K562 (cell line): Measurements from ENCODE around the gene MAP2K4. TPM values are rescaled to one million over a fixed set of nuclear protein-coding genes. Genes with fewer than 3 reads are reported as not detected.
A peak's percentile ranks its signal among the peaks of the same experiment; 100 is the strongest.

Experiments
- C11orf30 ChIP-seq: fragments of 450-650 bp; IDR thresholded peaks from 2 replicates; pipeline ENCODE4 v1.6.1; 2016; ENCODE audit warnings: low read depth, mild to moderate bottlenecking
- CBFA2T3 ChIP-seq: fragments of 450-650 bp; IDR thresholded peaks from 2 replicates; pipeline ENCODE4 v1.6.1; 2017
- DLX4 ChIP-seq: fragments of 250-450 bp; sonication (Bioruptor Pico); IDR thresholded peaks from 2 replicates; pipeline ENCODE4 v1.6.1; 2021; ENCODE audit warnings: mild to moderate bottlenecking
- ELF4 ChIP-seq: fragments of 450-650 bp; formaldehyde crosslinking; IDR thresholded peaks from 2 replicates; pipeline ENCODE4 v1.4.0; 2022; ENCODE audit warnings: missing genetic modification characterization
- FOXA1 ChIP-seq: fragments of 450-650 bp; IDR thresholded peaks from 2 replicates; pipeline ENCODE4 v1.6.1; 2016; ENCODE audit warnings: mild to moderate bottlenecking, borderline replicate concordance
- HDAC1 ChIP-seq, 2 experiments: fragments of 450-650 bp; IDR thresholded peaks; 2 replicates each; pipeline ENCODE4 v1.6.1; 2016 to 2017; ENCODE audit warnings: inconsistent platforms in 1 of 2, mild to moderate bottlenecking in 1 of 2, moderate library complexity in 1 of 2
- HNRNPK ChIP-seq: fragments of 200-400 bp; formaldehyde crosslinking; IDR thresholded peaks from one replicate; pipeline ENCODE4 v1.6.1; 2018; ENCODE audit warnings: mild to moderate bottlenecking, low read depth, low read length; ENCODE audit not compliant: poor library complexity, severe bottlenecking
- ILF3 ChIP-seq: fragments of 450-650 bp; IDR thresholded peaks from 2 replicates; pipeline ENCODE4 v1.6.1; 2018; ENCODE audit warnings: antibody characterized with exemption, mild to moderate bottlenecking, moderate library complexity, borderline replicate concordance
- NCOR1 ChIP-seq: fragments of 450-650 bp; IDR thresholded peaks from 2 replicates; pipeline ENCODE4 v1.6.1; 2016; ENCODE audit warnings: mild to moderate bottlenecking, moderate library complexity
- NFRKB ChIP-seq: fragments of 450-650 bp; IDR thresholded peaks from 2 replicates; pipeline ENCODE4 v1.6.1; 2016; ENCODE audit warnings: low read depth
- NR2C1 ChIP-seq, 2 experiments: fragments of 450-650 bp; IDR thresholded peaks; 2 replicates each; pipeline ENCODE4 v1.6.1; 2017; ENCODE audit warnings: mild to moderate bottlenecking in 2 of 2, antibody characterized with exemption in 1 of 2, inconsistent platforms in 1 of 2, missing compliant biosample characterization in 1 of 2, missing genetic modification characterization in 1 of 2
- NR4A1 ChIP-seq, 2 experiments: fragments of 250-450 bp in 1 of 2; fragments of 450-650 bp in 1 of 2; sonication (Bioruptor Pico) in 1 of 2; IDR thresholded peaks; 2 replicates each; pipeline versions ENCODE4 v1.4.0 to v1.6.1; 2016 to 2020; ENCODE audit warnings: mild to moderate bottlenecking in 2 of 2, missing compliant biosample characterization in 1 of 2, missing genetic modification characterization in 1 of 2, moderate library complexity in 1 of 2
- NUFIP1 ChIP-seq: fragments of 450-650 bp; IDR thresholded peaks from 2 replicates; pipeline ENCODE4 v1.6.1; 2018; ENCODE audit not compliant: partially characterized antibody
- RERE ChIP-seq: sonication (generic); formaldehyde crosslinking; IDR thresholded peaks from 2 replicates; pipeline ENCODE4 v1.8.0; 2023; ENCODE audit warnings: missing genetic modification reagents, mild to moderate bottlenecking, borderline replicate concordance
- SMARCE1 ChIP-seq: fragments of 450-650 bp; IDR thresholded peaks from 2 replicates; pipeline ENCODE4 v1.7.1; 2016; ENCODE audit warnings: mild to moderate bottlenecking
- ZFP36 ChIP-seq: fragments of 150-350 bp; IDR thresholded peaks from 2 replicates; pipeline ENCODE4 v1.6.1; 2018; ENCODE audit warnings: low read length, low read depth; ENCODE audit not compliant: partially characterized antibody
- ZNF449 ChIP-seq: fragments of 250-450 bp; sonication (Bioruptor Pico); IDR thresholded peaks from 2 replicates; pipeline ENCODE4 v1.8.0; 2022; ENCODE audit warnings: moderate library complexity, mild to moderate bottlenecking, inconsistent platforms
- ZNF561 ChIP-seq: fragments of 450-650 bp; formaldehyde crosslinking; conservative IDR thresholded peaks from 2 replicates; pipeline ENCODE4 v1.4.0; 2020; ENCODE audit warnings: mild to moderate bottlenecking, moderate library complexity
- polyA plus RNA-seq, 8 experiments: library from polyadenylated mRNA; depleted of rRNA in 4 of 8; stranded (reverse) in 5 of 8; unstranded in 3 of 8; fragments of >200 nt; fragmentation: Nextera tagmentation in 2 of 8; fragmentation: Illumina TruSeq in 1 of 8; extraction: Ambion mirVana in 2 of 8; extraction: Trizol in 1 of 8; gene quantifications; 2 replicates each; pipeline versions ENCODE4 v1.2.1 to v1.2.3, GENCODE V29; 2011 to 2014; ENCODE audit warnings: inconsistent platforms in 1 of 8, missing spikeins in 1 of 8
- total RNA-seq, 7 experiments: library from RNA; depleted of rRNA in 6 of 7; stranded (reverse); fragments of >200 nt in 6 of 7; fragmentation: Illumina TruSeq in 2 of 7; extraction: Trizol in 2 of 7; gene quantifications; 2 replicates each; pipeline versions ENCODE4 v1.2.1 to v1.2.3, GENCODE V29; 2011 to 2021; ENCODE audit warnings: low replicate concordance in 1 of 7
- TF ChIP-seq, protein P1 (sequence below): fragments of 450-650 bp; formaldehyde crosslinking; IDR thresholded peaks from 2 replicates; pipeline ENCODE4 v1.4.0; 2022; ENCODE audit warnings: missing genetic modification characterization

Gene MAP2K4
- total and polyA plus RNA-seq, 9 of the 15 experiments (the other 6 are each of a cell fraction or from before 2014, with no cell fraction given): 3.0 to 15.9 (median 10.8) TPM

DNA sequence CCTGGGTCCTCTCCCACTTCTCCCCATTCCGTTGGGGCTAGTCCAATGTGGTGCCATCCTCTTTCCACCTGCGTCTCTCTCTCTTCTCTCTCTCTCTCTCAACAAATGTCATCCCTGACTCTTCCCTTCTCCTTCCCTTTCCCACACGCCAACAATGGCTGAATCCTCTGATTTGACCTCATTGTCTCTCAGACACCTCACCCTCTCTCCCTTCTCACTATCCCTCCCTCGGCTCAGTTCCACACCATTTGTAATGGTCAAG, 22.8 kb upstream of the MAP2K4 start (continued):
- TF ChIP-seq RERE (CRISPR knock-in tag) (no peak), HDAC1 (IDR thresholded peaks at IDR 0.05) (0 out of 4 replicates have a peak, but pooled peaks of 1 of the 2 experiments have one; percentile 10), FOXA1 (no peak), ILF3 (no peak), SMARCE1 (0 out of 2 replicates have a peak, but pooled peaks have one; percentile 48), NUFIP1 (no peak), CBFA2T3 (no peak), ZNF449 (no peak), NR2C1 (IDR thresholded peaks at IDR 0.05) (no peak), NR2C1 (tag; IDR thresholded peaks at IDR 0.05) (no peak), ZNF561 (CRISPR knock-in tag) (no peak), ZFP36 (no peak), ELF4 (CRISPR knock-in tag) (0 out of 2 replicates have a peak, but pooled peaks have one; percentile 35), NR4A1 (CRISPR knock-in tag; IDR thresholded peaks at IDR 0.05) (no peak), NR4A1 (tag; IDR thresholded peaks at IDR 0.05) (no peak), HNRNPK (no peak), DLX4 (CRISPR knock-in tag) (no peak), NFRKB (0 out of 2 replicates have a peak, but pooled peaks have one; percentile 61), NCOR1 (peak; percentile 23; the same call in 1 of the 2 replicates), C11orf30 (no peak)
- TF ChIP-seq, protein P1, sequence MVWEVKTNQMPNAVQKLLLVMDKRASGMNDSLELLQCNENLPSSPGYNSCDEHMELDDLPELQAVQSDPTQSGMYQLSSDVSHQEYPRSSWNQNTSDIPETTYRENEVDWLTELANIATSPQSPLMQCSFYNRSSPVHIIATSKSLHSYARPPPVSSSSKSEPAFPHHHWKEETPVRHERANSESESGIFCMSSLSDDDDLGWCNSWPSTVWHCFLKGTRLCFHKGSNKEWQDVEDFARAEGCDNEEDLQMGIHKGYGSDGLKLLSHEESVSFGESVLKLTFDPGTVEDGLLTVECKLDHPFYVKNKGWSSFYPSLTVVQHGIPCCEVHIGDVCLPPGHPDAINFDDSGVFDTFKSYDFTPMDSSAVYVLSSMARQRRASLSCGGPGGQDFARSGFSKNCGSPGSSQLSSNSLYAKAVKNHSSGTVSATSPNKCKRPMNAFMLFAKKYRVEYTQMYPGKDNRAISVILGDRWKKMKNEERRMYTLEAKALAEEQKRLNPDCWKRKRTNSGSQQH (CRISPR knock-in tag): peak; percentile 3; the same call in 1 of the 2 replicates
